HTERT RPE-1 (cell line): Measurements from ENCODE around the gene CD99L2.
"Not testable (repeated sequence)": the region's sequence is repeated elsewhere in the genome, so short reads cannot be mapped to it uniquely, and the experiment has no call there.

ENCODE experiments used
- in situ Hi-C: fragments of 300-500 bp; cut with MboI; formaldehyde crosslinking; loops from 4 replicates; pipeline ENCODE4 v1.14.3; 2020; ENCODE audit warnings: low sequenced_read_pairs

The CD99L2 gene

DNA sequence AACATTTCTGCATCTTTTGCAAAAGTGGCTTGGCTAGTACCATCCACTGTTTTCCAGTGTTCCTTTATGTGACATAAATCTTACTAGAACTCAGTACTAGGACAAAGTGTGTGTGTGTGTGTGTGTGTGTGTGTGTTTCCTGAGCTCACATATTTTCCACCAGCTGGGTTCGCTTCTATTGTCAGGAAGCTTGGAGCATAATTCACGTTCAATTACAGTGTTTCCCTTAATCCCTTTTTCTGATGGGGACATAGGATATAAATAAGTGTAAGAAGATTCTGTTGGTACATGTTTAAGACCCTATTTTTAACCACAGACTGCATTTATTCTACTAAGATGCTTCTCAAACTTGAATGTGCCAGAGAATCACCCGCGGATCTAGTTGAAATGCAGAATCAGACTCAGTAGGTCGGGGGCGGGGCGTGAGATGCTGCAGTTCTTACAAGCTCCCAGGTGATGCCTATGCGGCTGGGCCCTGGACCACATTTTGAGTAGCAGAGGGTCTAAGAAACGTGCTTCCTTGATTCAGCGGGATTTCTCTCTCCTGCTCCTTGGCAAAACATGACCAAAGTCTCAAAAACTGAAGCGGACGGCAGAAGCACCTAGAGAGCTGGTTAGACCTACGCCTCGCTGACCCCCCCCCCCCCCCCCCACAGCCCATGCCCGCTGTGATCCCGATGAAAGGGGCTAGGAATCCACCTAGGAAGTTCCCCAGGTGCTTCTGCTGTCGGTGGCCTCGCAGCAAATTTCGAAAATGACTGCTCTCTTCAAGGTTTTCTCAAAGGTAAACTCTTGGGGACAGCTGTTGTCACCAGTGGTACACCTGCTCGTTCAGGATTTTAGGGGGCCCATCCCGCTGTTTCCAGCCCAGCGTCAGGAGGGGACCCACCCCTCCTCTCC lies 797 bp downstream of the CD99L2 start:
- in situ Hi-C loops, result no loop called here

GRCh38 chrX:150896632-150897031 lies 1.8 kb downstream of the CD99L2 start:
- in situ Hi-C loops, result no loop called here

DNA sequence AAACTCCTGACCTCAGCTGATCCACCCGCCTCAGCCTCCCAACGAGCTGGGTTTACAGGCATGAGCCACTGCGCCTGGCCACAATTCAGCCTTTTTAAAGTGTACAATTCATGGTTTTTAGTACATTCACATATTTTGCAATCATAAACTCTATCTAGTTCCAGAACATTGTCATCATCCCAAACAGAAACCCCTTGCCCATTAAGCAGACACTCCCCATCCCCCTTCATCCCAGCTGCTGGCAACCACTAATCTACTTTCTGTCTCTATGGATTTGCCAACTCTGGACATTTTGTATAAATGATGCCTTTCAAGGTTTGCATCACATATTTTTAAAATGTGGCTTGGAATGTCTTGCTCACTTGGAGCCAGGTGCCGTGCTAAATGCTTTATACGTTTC lies 4.5 kb downstream of the CD99L2 start:
- in situ Hi-C loops, result no loop called here

DNA sequence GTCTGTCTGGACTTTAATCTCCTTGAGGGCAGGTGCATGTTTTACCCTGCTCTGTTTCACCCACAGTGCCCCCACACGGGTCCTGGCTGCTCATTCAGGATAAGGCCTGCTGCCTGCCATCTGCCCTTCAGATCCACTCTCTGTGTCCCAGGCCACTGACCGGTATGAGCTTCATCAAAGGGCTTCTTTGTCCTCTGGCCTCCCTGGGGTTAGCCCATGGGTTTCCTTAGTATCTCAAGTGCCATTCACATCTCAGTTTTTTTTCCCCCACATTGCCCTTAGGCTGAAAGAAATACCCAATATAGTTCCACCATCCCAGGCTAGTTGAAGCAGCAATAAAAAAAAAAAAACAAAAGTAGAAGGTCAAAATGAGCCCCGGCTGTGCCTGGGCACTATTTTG lies 9.3 kb downstream of the CD99L2 start:
- in situ Hi-C loops, result no loop called here

DNA sequence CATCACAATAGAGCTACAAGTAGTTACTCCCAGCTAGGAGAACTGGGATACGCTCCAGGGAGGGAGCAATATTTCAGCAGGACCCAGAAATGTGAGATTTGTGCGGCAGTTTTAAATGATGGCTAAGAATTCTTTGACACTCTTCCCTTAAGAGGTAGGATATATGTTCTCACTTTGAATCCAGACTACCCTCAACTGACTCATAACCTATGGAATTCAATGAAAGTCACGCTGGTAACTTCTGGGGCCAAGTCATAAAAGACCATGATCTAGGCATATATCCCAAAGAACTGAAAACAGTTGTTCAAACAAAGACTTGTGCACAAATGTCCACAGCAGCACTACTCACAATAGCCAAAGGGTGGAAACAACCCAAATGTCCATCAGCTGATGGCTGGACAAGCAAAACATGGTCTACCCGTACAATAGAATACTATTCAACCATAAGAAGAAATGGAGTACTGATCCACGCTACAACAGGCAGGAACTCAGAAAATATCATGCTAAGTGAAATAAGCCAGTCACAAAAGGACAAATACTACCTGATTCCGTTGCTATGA lies 10.5 kb downstream of the CD99L2 start:
- in situ Hi-C loops, result no loop called here

DNA sequence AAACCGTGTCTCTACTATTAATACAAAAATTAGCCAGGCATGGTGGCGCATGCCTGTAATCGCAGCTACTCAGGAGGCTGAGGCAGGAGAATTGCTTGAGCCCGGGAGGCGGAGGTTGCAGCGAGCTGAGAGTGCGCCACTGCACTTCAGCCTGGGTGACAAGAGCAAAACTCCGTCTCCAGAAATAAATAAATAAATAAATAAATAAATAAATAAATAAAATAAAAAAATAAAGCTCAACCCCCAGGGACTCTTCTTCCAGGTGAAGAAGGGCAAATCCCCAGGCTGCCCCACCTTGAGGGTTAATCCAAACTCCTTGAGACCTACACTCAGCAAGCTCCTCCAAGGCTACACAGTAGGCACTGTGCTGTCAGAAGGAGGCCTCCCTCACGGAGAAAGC lies 11.2 kb downstream of the CD99L2 start:
- in situ Hi-C loops, result not testable (repeated sequence)

DNA sequence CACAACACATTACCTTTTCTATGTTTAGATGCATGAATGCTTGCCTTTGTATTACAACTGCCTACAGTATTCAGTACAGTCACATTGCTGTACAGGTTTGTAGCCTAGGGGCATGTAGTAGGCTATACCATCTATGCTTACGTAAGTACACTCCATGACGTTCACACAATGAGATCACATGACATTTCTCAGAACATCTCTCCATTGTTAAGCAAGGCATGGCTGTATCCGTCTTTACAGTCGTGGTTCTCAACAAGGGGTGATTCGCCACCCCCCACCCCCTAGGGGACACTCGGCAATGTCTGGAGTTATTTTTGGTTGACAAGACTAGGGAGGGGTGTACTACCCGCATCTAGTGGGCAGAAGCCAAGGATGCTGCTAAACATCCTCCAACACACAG lies 12.1 kb downstream of the CD99L2 start:
- in situ Hi-C loops, result no loop called here

DNA sequence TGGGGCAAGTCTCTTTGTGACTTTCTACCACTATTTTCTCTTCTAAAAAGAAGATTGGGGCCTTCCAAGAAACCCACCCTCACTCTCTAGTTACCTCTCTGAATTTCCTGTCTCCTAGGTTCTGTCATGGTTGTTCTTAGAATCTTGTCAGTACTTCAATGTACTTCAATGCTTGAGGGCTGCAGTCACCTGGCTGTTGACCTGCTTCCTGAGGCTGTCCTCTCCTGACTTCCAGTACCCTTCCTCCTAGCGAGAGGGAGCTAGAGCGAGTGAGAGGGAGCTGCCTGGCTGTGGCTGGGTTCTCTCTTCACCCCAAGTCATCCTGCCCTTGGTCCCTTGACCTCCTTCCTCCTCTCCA lies 17.7 kb downstream of the CD99L2 start:
- in situ Hi-C loops, result no loop called here

DNA sequence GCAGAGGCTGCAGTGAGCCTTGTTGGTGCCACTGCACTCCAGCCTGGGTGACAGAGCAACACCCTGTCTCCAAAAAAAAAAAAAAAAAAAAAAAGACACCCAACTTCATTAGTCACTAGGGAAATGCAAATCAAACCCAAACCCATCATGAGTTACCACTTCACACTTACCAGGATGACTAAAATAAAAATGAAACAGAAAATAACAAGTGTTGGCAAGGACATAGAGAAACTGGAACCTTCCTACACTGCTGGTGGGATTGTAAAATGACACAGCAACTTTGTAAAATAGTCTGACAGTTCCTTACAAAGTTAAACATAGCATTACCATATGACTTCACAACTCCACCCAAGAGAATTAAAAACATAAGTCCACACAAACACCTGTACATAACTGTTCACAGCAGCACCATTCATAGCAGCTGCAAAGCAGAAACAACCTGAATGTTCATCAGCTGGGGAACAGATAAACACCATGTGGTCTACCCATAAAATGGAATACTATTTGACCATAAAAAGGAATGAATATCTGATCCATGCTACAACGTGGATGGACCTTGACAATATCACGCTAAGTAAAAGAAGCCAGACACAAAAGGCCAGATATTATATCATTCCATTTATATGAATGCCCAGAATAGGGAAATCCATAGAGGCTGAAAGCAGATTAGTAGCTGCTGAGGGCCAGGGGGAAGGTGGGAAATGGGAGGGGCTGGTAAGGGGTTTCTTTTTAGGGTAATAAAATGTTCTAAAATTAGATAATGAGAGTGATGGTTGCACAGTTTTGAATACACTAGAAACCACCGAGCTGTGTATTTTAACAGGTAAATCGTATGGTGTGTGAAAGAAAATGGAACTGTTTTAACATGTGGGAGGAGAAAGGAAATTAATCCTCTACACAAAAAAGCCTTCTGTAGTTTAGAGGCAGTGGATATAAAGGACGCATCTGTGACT lies 18.3 kb downstream of the CD99L2 start:
- in situ Hi-C loops, result no loop called here

DNA sequence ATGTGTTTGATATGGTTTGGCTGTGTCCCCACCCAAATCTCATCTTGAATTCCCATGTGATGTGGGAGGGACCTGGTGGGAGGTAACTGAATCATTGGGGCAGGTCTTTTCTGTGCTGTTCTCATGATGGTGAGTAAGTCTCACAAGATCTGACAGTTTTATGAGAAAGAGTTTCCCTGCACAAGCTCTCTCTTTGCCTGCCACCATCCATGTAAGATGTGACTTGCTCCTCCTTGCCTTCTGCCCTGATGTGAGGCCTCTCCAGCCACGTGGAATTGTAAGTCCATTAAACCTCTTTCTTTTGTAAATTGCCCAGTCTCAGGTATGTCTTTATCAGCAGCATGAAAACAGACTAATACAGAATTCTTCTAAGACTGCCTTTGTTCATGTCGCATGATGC lies 22.8 kb downstream of the CD99L2 start:
- in situ Hi-C loops, result not testable (repeated sequence)

DNA sequence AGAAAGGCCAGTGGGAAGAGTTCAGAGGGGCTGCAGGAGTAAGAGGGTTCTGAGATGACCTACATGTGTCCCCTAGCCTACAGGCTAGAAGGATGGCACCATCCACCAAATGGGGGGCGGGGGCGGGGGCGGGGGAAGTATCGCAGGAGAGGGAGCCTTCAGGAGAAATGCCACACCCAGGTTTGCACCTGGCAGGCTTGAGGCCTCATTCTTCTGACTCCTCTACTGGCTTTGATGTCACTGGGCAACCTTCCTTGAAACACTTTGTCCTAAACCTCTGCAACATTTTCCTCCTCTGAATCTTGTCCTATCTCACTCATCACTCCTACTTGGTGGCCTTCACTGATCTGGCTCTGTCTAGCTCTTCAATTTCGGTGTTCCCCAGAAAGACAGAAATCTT lies 24.0 kb downstream of the CD99L2 start:
- in situ Hi-C loops, result no loop called here

GRCh38 chrX:150873616-150874015 lies 24.9 kb downstream of the CD99L2 start:
- in situ Hi-C loops, result no loop called here

GRCh38 chrX:150872773-150873336 lies 25.6 kb downstream of the CD99L2 start:
- in situ Hi-C loops, result no loop called here

DNA sequence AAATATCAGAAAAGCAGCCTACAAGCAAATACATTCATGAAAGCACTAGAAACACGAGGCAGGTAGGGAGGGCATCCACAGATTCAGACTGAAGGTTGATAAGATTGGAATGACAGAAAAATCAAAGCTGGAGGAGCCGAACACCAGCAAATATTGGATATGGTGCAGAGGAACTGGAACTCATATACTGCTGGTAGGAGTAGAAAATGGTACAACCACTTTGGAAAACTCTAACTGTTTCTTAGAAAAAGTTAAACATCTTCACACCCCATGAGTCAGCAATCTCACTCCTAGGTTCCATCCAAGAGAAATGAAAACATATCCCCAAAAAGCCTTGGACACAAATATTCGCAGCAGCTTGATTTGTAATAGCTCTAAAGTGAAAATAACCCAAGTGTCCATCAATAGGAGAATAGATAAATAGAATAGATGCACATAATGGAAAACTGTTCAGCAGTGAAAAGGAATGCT lies 27.1 kb downstream of the CD99L2 start:
- in situ Hi-C loops, result no loop called here

DNA sequence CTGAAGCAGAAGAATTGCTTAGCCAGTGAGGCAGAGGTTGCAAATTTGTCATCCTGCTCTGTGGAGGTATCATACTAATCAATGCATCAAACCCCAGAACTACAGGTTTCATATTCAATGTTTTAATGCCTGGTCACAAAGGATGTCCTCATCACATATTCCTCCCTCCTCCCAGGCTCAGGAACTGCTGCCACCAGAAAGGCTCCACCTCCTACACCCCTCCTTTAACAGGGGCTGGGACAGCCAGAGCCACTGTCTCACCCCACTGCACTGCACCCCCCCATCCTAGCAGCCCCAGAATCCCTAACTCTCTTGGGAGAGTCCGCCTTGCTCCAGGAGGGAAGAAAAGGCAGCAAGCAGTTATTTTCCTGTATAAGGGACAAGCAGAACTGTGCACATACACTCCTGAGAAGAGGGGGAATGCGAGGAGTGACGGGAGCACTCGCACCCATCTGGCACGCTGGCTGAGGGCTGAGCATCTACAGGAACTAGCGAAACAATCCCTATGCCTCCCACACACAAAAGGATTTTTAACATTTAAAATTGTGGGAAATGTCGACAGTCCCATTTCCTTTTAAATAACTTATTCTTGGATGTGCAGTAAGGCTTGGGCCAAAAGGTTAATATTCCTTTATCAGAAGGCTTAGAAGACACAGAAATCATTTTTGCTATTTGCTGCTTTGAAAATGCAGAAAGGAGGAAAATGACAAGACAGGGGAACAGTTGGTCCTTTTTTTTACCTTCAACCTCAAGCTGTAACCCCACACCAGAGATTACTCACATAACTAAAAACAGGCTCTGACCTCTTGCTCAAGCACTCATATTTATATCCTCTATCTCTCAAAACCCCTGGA lies 27.8 kb downstream of the CD99L2 start:
- in situ Hi-C loops, result no loop called here

GRCh38 chrX:150870029-150870428 lies 28.4 kb downstream of the CD99L2 start:
- in situ Hi-C loops, result no loop called here

DNA sequence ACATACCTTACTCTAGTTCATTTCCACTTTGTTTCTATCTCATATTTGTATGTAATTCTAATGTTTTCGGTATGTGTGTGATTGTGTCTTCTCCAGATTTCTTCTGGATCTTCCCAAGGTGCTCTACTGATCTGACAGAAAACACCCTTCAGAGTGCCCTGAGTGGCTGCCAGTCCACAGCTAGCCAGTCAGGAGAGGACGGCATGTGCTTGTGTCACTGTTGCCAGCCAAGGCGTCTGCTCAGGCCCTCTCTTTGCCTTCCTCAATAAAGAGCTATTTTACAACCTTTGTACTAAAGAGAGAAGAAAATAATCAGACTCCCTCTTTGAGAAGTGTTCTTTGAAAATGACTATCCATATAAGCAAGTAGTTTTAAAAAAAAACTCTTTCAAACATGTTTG lies 29.0 kb downstream of the CD99L2 start:
- in situ Hi-C loops, result no loop called here

GRCh38 chrX:150868625-150869024 lies 29.8 kb downstream of the CD99L2 start:
- in situ Hi-C loops, result no loop called here

DNA sequence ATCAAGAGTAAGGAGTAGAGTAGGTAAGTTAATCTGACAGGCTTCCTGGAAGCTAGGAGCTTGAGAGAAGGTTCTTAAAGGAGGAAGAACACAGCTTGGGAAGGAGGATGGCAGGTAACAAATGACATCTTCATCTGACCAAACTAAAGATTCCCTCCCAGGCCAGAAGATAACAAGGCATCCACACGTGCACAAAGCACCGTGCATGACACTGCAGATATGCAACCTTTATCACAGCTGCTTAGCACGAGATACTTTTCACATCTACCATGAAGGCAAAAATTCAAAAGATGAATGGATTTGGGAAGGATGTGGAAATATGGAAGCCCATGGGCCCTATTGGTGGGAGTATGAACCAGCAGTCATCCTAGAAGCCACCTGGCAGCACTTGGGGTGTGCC lies 34.3 kb downstream of the CD99L2 start:
- in situ Hi-C loops, result no loop called here

- in situ Hi-C loops, result no loop called here
These were observed 35.3 kb downstream of the CD99L2 start for GRCh38 chrX:150863191-150863590.
